ENCODE data around the gene DPYD.

Gene DPYD

GRCh38 chr1:97366984-97367383 is 553.9 kb downstream of the DPYD start:
- Histone ChIP-seq H2BK5ac (ENCODE audit: low read length) (no peak overlapping the region), H3K23ac (ENCODE audit: low read depth, low read length, poor library complexity) (no peak overlapping the region), H3K9ac (ENCODE audit: low read depth, low read length, poor library complexity) (no peak overlapping the region), H4K8ac (ENCODE audit: low read depth, low read length) (no peak overlapping the region), H2AFZ (ENCODE audit: low read length) (no peak overlapping the region), H3K27me3 (ENCODE audit: control insufficient read depth in 3 of 3, insufficient read depth in 3 of 3, low read depth in 1 of 3, low read length in 3 of 3) (no peaks in the 10 kb centered on the region), H3K9me3 (replicated peaks in 1 of 2; ENCODE audit: control insufficient read depth in 2 of 2, insufficient read depth in 1 of 2, low read depth in 1 of 2, low read length in 2 of 2) (no peaks in the 10 kb centered on the region), H3K4me2 (ENCODE audit: insufficient read depth, low read length, poor library complexity, severe bottlenecking) (no peak overlapping the region), H3K79me1 (ENCODE audit: low read depth, low read length) (no peaks in the 10 kb centered on the region), H3K36me3 (replicated peaks in 1 of 2; ENCODE audit: control insufficient read depth in 2 of 2, insufficient read depth in 2 of 2, low read length in 2 of 2) (no peaks in the 10 kb centered on the region), H4K91ac (ENCODE audit: low read depth, low read length, poor library complexity) (no peak overlapping the region), H2BK12ac (ENCODE audit: low read length) (no peak overlapping the region), H2AK5ac (ENCODE audit: low read depth, low read length) (no peak overlapping the region), H3K14ac (ENCODE audit: low read length) (no peak overlapping the region), H3K27ac (replicated peaks; ENCODE audit: low read length) (no peak overlapping the region), H2BK120ac (ENCODE audit: low read depth, low read length) (no peak overlapping the region), H3K4me3 (ENCODE audit: low read length in 2 of 2) (no peak overlapping the region), H3K18ac (ENCODE audit: low read length) (no peak overlapping the region), H2BK15ac (ENCODE audit: low read length) (no peak overlapping the region), H3K4me1 (ENCODE audit: control insufficient read depth in 2 of 2, insufficient read depth in 1 of 2, low read depth in 1 of 2, low read length in 2 of 2) (no peaks in the 10 kb centered on the region), H3K4ac (ENCODE audit: low read length) (no peak overlapping the region)
- WGBS, 2 donors (ENCODE audit: extremely low coverage in 2 of 2, insufficient read length in 2 of 2, insufficient replicate concordance in 1 of 2) = no CpG with 5 or more reads among the region's 3 CpGs
- no peak for DNase-seq (ENCODE audit: low spot score)

DNA sequence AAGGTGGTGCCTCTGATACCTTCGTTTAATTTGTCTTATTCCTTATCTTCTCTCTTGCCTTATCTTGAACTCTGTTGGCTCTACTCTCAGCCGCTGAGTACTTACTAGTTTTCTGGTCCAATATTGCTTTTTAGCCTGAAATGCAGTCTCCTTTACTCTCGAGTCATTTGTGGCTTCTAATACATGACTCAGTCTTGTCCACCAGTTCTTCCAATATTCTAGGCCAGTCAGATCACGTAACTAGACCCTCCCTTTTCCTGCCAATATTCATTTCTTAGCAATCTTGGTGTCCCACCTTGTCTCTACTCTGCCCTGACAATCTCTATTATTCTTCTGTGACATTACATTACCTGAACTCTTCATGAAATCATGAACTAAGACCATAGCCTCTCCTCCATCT is 555.8 kb downstream of the DPYD start:
- no CpG with 5 or more reads among the region's 4 CpGs for WGBS, 2 donors (ENCODE audit: extremely low coverage in 2 of 2, insufficient read length in 2 of 2, insufficient replicate concordance in 1 of 2)
- no peaks in the 10 kb centered on the region for H3K36me3 ChIP-seq (replicated peaks in 1 of 2; ENCODE audit: control insufficient read depth in 2 of 2, insufficient read depth in 2 of 2, low read length in 2 of 2)
- H3K18ac ChIP-seq (ENCODE audit: low read length) = no peak overlapping the region
- no peak overlapping the region for H3K23ac ChIP-seq (ENCODE audit: low read depth, low read length, poor library complexity)
- H3K27me3 ChIP-seq (ENCODE audit: control insufficient read depth in 3 of 3, insufficient read depth in 3 of 3, low read depth in 1 of 3, low read length in 3 of 3) = no peaks in the 10 kb centered on the region
- H3K9ac ChIP-seq (ENCODE audit: low read depth, low read length, poor library complexity) = no peak overlapping the region
- no peak overlapping the region for H2BK15ac ChIP-seq (ENCODE audit: low read length)
- H3K79me1 ChIP-seq (ENCODE audit: low read depth, low read length) = no peaks in the 10 kb centered on the region
- H3K4me1 ChIP-seq (ENCODE audit: control insufficient read depth in 2 of 2, insufficient read depth in 1 of 2, low read depth in 1 of 2, low read length in 2 of 2) = no peaks in the 10 kb centered on the region
- H2BK12ac ChIP-seq (ENCODE audit: low read length) = no peak overlapping the region
- no peaks in the 10 kb centered on the region for H3K9me3 ChIP-seq (replicated peaks in 1 of 2; ENCODE audit: control insufficient read depth in 2 of 2, insufficient read depth in 1 of 2, low read depth in 1 of 2, low read length in 2 of 2)
- H2AK5ac ChIP-seq (ENCODE audit: low read depth, low read length) = no peak overlapping the region
- H4K8ac ChIP-seq (ENCODE audit: low read depth, low read length) = no peak overlapping the region
- H3K14ac ChIP-seq (ENCODE audit: low read length) = no peak overlapping the region
- H3K27ac ChIP-seq (replicated peaks; ENCODE audit: low read length) = no peak overlapping the region
- H2BK5ac ChIP-seq (ENCODE audit: low read length) = no peak overlapping the region
- no peak overlapping the region for H3K4me2 ChIP-seq (ENCODE audit: insufficient read depth, low read length, poor library complexity, severe bottlenecking)
- H3K4ac ChIP-seq (ENCODE audit: low read length) = no peak overlapping the region
- H2BK120ac ChIP-seq (ENCODE audit: low read depth, low read length) = no peak overlapping the region
- H2AFZ ChIP-seq (ENCODE audit: low read length) = no peak overlapping the region
- H3K4me3 ChIP-seq (ENCODE audit: low read length in 2 of 2) = no peak overlapping the region
- no peak for DNase-seq (ENCODE audit: low spot score)
- no peak overlapping the region for H4K91ac ChIP-seq (ENCODE audit: low read depth, low read length, poor library complexity)

GRCh38 chr1:97364086-97364485 is 556.7 kb downstream of the DPYD start:
- Histone ChIP-seq H4K91ac (ENCODE audit: low read depth, low read length, poor library complexity) (no peak overlapping the region), H2BK5ac (ENCODE audit: low read length) (no peak overlapping the region), H2AFZ (ENCODE audit: low read length) (no peak overlapping the region), H2BK15ac (ENCODE audit: low read length) (no peak overlapping the region), H3K4me2 (ENCODE audit: insufficient read depth, low read length, poor library complexity, severe bottlenecking) (no peak overlapping the region), H3K4ac (ENCODE audit: low read length) (no peak overlapping the region), H3K27me3 (ENCODE audit: control insufficient read depth in 3 of 3, insufficient read depth in 3 of 3, low read depth in 1 of 3, low read length in 3 of 3) (no peaks in the 10 kb centered on the region), H4K8ac (ENCODE audit: low read depth, low read length) (no peak overlapping the region), H3K79me1 (ENCODE audit: low read depth, low read length) (no peaks in the 10 kb centered on the region), H2BK12ac (ENCODE audit: low read length) (no peak overlapping the region), H3K4me1 (ENCODE audit: control insufficient read depth in 2 of 2, insufficient read depth in 1 of 2, low read depth in 1 of 2, low read length in 2 of 2) (no peaks in the 10 kb centered on the region), H3K4me3 (ENCODE audit: low read length in 2 of 2) (no peak overlapping the region), H3K27ac (replicated peaks; ENCODE audit: low read length) (no peak overlapping the region), H2BK120ac (ENCODE audit: low read depth, low read length) (no peak overlapping the region), H3K14ac (ENCODE audit: low read length) (no peak overlapping the region), H3K36me3 (replicated peaks in 1 of 2; ENCODE audit: control insufficient read depth in 2 of 2, insufficient read depth in 2 of 2, low read length in 2 of 2) (no peaks in the 10 kb centered on the region), H3K9ac (ENCODE audit: low read depth, low read length, poor library complexity) (no peak overlapping the region), H3K18ac (ENCODE audit: low read length) (no peak overlapping the region), H2AK5ac (ENCODE audit: low read depth, low read length) (no peak overlapping the region), H3K23ac (ENCODE audit: low read depth, low read length, poor library complexity) (no peak overlapping the region), H3K9me3 (replicated peaks in 1 of 2; ENCODE audit: control insufficient read depth in 2 of 2, insufficient read depth in 1 of 2, low read depth in 1 of 2, low read length in 2 of 2) (no peaks in the 10 kb centered on the region)
- DNase-seq (ENCODE audit: low spot score) = no peak

DNA sequence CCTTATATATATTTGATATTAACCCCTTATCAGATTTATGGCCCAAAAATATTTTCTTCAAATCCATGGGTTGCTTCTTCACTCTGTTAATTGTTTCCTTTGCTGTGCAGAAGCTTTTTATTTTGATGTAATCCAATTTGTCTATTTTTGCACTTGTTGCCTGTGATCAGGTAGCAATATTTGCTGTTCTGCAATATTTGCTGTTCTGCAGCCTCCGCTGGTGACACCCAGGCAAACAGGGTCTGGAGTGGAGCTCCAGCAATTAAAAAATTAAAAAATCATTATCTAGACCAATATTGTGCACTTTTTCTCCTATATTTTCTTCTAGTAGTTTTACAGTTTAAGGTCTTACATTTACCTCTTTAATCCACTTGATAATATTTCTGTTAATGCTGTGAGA is 564.5 kb downstream of the DPYD start:
- Histone ChIP-seq H3K23ac (ENCODE audit: low read depth, low read length, poor library complexity) (no peak overlapping the region), H3K9me3 (replicated peaks in 1 of 2; ENCODE audit: control insufficient read depth in 2 of 2, insufficient read depth in 1 of 2, low read depth in 1 of 2, low read length in 2 of 2) (peaks cover 0 to 18% of the 10 kb centered on the region in 2 donors), H2AK5ac (ENCODE audit: low read depth, low read length) (no peak overlapping the region), H4K8ac (ENCODE audit: low read depth, low read length) (no peak overlapping the region), H2AFZ (ENCODE audit: low read length) (no peak overlapping the region), H3K36me3 (replicated peaks in 1 of 2; ENCODE audit: control insufficient read depth in 2 of 2, insufficient read depth in 2 of 2, low read length in 2 of 2) (no peaks in the 10 kb centered on the region), H3K18ac (ENCODE audit: low read length) (no peak overlapping the region), H4K91ac (ENCODE audit: low read depth, low read length, poor library complexity) (no peak overlapping the region), H3K14ac (ENCODE audit: low read length) (no peak overlapping the region), H2BK12ac (ENCODE audit: low read length) (no peak overlapping the region), H2BK5ac (ENCODE audit: low read length) (no peak overlapping the region), H3K79me1 (ENCODE audit: low read depth, low read length) (no peaks in the 10 kb centered on the region), H3K4me1 (ENCODE audit: control insufficient read depth in 2 of 2, insufficient read depth in 1 of 2, low read depth in 1 of 2, low read length in 2 of 2) (peaks cover 6 to 8% of the 10 kb centered on the region in 2 donors), H3K4me2 (ENCODE audit: insufficient read depth, low read length, poor library complexity, severe bottlenecking) (no peak overlapping the region), H2BK15ac (ENCODE audit: low read length) (no peak overlapping the region), H3K27ac (replicated peaks; ENCODE audit: low read length) (no peak overlapping the region), H3K4me3 (ENCODE audit: low read length in 2 of 2) (no peak overlapping the region), H3K9ac (ENCODE audit: low read depth, low read length, poor library complexity) (no peak overlapping the region), H3K27me3 (ENCODE audit: control insufficient read depth in 3 of 3, insufficient read depth in 3 of 3, low read depth in 1 of 3, low read length in 3 of 3) (peaks cover 0 to 2% (median 0%) of the 10 kb centered on the region in 3 experiments), H3K4ac (ENCODE audit: low read length) (no peak overlapping the region), H2BK120ac (ENCODE audit: low read depth, low read length) (no peak overlapping the region)
- DNase-seq (ENCODE audit: low spot score) = no peak
- WGBS, 2 donors (ENCODE audit: extremely low coverage in 2 of 2, insufficient read length in 2 of 2, insufficient replicate concordance in 1 of 2) = no CpG with 5 or more reads among the region's 1 CpG

All from neuronal stem cell (in vitro differentiated cells).